DMS 273 treated with DMSO at 0.1 percent for 48 hours (cell line): ENCODE results near the gene CSF1.
"Not testable (repeated sequence)": the region's sequence is repeated elsewhere in the genome, so short reads cannot be mapped to it uniquely, and the experiment has no call there.

Experiments
- DNase-seq: peaks from one replicate; lab custom pipeline; 2025; lab: John Stamatoyannopoulos, UW

CSF1 gene, protein sequence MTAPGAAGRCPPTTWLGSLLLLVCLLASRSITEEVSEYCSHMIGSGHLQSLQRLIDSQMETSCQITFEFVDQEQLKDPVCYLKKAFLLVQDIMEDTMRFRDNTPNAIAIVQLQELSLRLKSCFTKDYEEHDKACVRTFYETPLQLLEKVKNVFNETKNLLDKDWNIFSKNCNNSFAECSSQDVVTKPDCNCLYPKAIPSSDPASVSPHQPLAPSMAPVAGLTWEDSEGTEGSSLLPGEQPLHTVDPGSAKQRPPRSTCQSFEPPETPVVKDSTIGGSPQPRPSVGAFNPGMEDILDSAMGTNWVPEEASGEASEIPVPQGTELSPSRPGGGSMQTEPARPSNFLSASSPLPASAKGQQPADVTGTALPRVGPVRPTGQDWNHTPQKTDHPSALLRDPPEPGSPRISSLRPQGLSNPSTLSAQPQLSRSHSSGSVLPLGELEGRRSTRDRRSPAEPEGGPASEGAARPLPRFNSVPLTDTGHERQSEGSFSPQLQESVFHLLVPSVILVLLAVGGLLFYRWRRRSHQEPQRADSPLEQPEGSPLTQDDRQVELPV

DNA sequence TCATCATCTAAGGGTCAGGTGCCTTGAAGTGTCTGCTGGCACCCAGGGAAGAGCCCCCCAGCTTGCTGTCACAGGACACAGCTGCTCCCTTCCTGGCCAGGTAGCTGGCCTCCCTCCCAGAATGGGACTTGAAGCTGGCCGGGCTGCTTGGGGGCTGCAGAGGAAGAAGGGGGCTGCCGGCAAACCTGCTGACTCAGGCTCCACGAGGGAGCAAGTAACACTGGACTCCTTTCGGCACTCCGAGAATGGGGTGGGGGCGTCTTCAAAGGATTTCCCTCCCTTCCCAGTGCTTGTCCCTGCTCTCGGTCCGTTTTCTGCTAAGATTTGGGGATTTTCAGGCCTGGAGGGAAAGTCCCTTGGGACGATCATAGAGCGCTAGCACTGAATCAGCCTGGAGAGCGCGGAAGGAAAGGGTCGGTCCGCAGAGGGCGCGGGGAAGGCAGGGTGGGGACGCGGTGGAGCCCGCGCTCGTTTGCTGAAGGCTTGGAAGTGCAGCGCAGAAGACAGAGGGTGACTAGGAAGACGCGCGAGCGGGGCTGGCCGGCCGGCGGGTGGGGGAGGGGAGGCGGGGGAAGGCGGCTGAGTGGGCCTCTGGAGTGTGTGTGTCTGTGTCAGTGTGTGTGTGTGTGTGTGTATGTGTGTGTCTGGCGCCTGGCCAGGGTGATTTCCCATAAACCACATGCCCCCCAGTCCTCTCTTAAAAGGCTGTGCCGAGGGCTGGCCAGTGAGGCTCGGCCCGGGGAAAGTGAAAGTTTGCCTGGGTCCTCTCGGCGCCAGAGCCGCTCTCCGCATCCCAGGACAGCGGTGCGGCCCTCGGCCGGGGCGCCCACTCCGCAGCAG lies at the start of gene CSF1:
TSS of gene CSF1 (plus strand) at position 727 of the 840 bp plus-strand sequence. CDS start 175 bp downstream, outside the sequence.
- DNase-seq: no peak

DNA sequence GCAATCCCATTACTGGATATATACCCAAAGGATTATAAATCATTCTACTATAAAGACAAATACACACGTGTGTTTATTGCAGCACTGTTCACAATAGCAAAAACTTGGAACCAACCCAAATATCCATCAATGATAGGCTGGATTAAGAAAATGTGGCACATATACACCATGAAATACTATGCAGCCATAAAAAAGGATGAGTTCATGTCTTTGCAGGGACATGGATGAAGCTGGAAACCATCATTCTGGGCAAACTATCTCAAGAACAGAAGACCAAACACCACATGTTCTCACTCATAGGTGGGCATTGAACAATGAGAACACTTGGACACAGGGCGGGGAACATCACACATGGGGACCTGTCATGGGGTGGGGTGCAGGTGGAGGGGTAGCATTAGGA lies 49.0 kb upstream of the CSF1 start:
- DNase-seq: not testable (repeated sequence)

DNA sequence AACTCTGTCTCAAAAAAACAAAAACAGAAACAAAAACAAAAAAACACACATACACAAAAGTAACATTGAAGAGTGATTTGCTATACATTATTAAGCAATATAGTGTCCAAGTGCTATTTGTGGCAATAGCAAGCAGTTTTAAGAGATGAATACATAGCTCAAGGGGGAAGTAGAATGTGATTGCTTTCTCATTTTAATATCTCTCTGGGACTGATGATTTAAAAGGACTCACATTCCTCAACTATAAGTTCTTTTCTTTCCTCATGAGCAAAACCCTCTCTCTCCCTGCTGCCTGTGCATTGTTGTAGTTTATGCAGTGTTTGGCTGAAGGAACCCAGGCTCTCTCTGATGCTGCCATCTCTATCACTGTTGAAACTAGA lies 47.0 kb upstream of the CSF1 start:
- no peak for DNase-seq

DNA sequence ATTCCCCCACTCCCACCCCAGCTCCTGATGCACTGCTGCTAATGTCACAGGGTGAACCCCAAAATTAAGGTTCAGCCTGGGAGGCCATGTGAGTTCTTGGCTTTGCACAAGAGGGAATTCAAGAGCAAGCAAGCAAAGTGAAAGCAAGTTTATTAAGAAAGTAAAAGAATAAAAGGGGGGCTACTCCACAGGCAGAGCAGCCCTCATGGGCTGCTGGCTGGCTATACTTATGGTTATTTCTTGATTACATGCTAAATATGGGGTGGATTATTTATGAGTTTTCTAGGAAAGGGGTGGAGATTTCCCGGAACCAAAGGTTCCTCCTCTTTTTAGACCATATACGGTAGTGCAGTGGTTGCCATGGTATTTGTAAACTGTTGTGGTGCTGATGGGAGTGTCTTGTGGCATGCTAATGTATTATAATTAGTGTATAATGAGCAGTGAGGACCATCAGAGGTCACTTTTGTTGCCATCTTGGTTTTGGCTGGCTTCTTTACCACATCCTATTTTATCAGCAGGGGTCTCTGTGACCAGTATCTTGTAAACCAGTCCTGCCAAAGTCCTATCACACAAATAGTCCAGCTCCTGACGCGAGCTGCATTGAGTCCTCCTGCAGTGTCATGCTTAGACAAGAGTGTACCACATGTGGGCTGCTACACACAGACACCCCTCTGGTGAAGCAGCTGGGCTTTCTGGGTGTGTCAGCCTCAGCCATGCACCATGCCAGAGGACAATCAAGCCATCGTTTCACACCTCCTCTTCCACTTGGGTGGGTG lies 46.4 kb upstream of the CSF1 start:
- no peak for DNase-seq

DNA sequence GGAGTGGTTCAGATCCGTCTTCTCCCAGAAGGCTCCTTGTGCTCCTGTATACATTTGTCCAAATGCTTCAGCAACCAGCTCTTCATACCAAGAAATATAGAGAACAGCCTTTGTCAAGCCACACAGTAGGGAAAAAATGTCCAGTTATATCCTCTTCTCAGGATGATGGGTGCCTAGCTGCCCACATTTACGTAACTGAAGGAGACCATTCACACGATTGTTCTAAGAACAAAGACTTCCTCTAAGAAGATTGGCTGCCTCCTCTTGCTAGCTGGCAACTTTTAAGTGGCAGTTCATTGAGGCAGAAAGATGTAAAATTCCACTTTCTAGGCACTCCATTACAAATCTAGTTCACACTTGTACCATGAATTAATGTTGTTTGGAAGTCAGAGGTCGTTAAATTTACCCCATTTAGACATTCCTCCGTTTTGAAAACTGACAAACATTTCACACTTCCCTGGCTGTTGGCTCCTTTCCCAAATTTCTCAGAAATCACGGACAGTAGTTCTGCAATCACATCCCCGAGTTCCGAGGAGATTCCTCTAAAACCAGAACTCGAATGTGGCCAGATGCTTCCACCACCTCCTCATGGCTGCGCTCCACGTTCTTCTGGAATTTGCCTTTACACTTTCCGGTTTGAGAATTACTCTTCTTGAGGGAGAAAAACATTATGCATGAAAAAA lies 45.6 kb upstream of the CSF1 start:
- no peak for DNase-seq

DNA sequence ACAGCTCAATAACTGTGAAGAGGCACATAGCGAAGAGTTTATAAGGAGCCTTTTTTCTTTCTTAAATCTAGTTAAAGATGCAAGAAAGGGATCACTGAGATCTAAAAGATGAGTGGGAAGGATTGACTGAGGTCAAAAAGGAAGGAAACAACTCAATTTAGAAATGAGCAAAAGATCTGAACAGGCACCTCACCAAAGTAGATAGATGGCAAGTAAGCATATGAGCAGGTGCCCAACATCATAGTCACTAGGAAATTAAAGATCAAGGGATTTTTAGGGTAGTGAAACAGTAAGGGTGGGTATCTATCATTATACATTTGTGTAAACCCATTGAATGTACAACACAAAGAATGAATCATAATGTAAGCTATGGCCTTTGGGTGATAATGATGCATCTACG lies 44.6 kb upstream of the CSF1 start:
- no peak for DNase-seq

DNA sequence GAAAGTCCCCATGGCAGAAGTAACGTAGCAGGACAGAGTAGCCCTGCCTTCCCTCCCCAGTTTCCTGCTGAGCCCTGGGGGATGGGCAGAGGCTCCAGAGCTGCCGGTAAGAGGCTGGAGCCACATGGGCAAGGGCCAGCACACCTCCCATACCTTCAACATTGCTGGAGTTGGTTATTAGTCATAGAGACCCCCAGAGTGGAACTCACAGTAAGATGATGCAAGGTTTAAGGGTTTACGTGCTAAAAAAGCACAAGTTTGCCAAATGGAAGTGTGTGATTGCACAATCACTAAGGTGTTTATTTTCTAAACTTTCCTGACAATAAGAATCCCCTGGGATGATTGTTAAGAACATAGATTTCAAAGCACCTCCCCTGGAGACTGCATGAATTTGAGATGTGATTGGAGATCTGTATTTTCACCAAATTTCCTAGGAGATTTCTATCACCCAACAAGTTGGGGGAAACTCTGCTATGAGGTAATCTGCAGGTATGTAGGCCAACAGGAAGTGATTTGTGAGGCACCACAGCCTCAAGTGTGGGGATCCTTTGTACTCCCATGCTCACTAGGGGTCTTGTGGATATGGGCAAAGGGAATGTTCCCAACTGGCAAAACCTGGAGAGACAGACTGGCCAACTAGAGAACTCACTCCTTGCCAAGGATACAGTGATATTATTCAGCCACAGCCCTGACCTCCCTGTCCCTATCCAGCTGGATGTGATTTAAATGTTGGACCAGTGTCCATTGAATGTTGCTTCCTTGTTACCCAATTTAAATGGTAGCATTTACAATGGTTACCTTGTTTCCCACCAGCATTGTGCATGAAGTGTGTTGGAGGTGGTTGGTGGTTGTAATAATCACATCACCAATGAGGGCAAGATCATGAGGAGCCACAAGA lies 37.1 kb upstream of the CSF1 start:
- no peak for DNase-seq

DNA sequence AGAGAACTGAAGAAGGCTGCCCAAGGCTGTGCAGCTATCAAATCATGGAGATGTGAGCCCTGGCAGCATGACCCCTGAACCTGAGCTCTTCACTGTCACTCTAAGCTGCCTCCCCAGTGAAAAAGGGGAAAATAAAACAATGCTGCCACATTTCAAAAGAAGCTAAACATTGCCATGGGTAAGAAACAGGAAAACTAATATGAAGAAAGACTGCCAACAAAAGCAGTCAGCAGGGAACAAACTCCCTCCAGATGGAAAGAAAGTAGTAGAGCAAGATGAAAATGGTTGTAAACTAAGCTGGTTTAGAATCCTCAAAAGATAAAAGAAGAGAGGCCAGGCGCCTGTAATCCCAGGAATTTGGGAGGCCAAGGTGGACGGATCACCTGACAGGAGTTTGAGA lies 36.2 kb upstream of the CSF1 start:
- DNase-seq: no peak

DNA sequence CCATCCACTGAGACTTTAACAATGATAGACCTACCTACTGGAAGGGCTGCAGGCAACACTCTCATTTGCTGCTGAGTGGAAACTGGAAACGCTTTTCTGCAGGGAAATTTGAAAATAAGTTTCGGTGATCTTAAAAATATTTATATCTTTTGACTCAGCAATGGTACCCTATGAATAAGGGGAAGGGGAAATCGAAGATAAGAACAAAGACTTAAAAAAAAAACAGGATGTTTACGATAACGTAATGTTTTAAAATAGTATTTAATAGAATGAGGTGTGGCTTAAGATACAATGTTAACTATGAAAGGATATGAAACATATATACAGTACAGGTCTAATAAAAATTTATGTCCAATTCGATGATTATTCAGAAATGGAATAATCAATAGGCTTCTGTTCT lies 34.8 kb upstream of the CSF1 start:
- no peak for DNase-seq

DNA sequence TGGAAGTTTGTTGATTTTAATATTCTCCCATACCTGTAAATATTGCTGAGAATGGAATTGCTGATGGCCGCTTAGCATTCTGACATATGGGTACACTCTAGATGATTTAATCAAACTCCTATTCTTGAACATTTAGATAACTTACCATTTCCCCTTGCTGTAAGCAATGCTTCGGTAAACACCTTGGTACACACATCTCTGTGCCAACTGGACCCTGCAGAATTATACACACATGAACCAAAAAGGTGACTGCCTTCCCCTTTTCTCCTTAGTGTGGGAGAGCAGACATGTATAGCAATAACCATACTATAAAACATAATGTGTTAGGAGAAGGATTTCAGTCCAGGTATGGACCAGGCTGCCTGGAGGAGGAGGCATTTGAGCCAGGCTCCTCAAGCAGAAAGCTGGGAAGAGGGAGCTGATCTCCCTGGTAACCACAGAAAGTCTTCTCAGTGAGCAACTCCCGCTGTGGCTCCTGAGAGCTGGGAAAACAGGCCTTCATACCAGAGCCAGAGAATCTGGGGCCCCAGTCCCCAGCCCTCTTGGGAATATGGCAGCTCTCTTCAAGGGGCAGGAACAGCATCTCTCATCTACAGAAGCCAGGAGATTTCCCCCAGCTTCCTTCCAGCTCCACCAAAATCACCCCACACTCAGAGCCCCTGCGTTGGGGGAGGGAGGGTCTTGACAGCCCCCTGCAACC lies 33.9 kb upstream of the CSF1 start:
- DNase-seq: no peak

DNA sequence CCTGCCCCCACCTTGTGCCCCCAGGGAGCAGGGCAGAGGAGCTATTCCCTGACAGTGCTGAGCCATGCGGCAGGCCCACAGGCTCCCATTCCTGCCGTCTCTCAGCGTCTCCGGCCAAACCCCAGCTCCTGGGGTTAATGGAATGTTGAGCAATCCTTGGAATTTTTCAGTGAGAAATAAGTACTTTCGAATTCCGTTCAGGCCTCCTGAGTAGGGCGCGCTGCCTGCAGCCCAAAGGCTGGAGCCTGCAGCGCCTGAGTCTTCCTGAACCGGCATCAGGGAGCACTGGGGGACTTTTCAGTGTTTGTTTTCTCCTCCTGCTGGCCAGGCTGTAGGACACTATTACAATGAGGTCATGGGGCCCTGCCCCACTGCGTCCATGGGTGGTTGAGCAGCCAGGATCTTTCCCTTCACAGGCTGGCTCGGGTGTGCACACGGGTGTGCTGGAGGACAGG lies 33.3 kb upstream of the CSF1 start:
- DNase-seq: no peak

DNA sequence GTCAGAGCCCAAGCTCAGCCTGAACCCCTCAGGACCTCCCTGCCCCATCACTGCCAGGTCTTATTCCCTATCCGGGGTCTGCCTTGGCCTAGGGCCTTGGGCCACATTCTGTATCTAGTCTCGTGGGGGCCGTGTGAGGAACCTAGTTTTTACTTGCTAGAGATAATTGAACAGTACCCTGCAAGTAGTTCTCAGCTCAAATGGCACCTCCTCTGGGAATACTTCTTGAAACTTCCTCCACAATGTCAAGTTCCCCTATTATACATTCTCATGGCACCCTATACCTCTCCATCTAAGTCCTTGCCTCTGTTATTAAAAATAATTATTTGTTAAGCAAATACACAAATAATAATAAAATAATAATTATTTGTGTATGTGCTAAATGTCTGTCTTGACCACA lies 32.9 kb upstream of the CSF1 start:
- no peak for DNase-seq

DNA sequence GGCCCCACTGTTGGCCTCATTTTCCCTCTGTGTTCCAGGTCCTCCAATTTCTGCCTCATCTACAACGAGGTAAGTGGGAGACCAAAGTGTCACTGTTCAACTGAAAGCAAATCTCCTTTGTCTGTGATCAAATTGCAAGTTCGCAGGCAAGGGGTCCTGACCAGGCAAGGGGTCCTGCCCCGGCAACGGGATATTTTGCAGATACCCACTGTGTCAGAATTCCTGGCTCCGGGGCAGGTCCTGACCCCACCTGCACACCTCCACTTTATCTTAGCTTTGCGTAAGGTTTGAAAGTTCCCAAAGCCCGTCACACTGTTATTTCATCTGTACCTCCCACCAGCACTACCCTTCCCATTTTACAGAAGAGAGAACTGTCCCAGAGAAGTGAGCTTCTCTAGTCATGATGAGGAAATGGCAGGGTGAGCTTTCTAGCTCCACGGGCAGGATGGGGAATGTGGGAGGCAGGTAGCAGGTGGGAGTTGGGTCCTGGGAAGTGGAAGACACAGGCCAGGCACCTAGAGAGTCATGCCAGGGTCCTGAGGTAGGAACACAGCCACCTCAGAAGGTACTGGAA lies 32.0 kb upstream of the CSF1 start:
- DNase-seq: no peak

DNA sequence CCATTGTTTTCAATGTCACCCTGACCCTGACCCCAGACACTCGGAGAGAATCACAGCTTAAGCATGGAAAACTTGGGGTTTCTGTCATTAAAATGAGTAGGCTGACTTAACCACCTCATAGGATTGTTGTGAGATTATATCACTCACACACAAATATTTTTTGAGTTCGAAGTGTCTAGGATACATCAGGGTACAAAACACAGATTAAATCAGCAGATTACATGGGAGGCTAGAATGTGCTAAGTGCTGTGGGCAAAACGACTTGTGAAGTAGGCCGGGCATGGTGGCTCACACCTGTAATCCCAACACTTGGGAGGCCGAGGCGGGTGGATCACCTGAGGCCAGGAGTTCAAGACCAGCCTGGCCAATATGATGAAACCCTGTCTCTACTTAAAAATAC lies 31.3 kb upstream of the CSF1 start:
- DNase-seq: not testable (repeated sequence)

DNA sequence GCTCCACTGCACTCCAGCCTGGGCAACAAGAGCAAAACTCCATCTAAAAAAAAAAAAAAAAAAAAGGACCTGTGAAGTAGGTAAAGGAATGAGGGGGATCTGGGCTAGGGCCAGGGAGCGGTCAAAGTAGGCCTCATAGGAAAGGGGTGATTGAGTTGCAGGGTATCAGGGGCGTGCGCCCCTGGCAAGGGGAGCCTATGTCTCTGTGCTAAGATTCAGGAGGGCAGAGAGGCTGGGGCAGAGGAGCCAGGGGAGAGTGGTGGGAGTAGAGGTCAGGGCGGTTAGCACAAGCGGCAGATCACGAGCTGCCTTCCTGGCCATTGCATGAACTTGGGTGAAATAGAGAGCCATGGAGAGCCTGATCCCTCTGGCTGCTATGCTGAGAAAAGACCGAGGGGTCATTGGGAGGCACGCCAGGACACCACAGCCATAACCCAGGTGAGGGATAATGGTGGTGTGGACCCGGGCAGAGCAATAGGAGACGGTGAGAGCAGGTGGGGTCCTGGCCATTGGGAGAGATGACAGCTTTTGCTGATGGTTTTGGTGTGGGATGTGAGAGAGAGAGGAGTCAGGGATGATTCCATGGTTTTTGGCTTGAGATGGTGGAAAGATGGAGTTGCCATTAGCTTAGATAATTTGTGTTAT lies 30.6 kb upstream of the CSF1 start:
- DNase-seq: no peak

DNA sequence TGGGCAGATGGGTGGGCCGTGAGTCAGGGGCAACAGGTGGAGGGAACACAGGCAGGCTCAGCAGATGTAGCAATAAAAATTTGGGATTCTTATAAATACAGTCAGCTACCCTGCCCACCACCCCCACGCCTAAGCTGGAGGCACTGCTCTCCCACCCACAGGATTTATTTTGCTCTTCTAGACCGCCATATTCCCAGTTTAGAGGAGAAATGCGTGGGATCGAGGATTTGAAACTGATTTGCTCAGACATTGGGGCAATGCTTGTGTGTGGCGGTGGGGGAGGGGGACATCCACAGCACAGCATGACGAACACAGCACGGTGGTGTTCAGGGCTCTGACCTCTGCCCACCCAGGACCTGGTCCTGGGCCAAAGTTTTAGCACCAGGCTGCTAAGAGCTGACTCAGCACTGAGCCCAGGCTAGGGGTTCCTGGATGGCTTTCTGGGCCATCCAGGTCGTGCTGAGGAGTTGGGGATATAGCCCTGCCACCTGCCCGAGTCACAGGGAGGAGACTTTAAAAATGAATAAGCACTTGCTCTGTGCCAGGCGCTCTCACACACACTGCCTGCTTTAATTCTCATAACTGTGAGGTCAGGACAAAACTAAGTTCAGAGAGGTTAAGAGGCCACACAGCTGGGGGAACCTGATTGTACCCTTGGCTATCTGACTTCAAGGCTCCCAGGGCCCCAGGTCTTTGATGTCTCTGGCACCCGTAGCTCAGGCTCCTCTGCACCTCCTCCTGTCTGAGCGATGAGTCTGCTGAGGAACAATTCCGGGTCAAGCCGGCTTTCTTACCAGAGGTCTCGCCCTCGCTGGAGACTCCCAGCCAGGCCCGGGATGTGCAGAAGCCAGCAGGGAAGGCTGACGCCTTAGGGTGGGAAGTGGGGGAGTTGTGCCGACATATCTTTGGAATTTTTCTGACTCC lies 29.4 kb upstream of the CSF1 start:
- DNase-seq: no peak

DNA sequence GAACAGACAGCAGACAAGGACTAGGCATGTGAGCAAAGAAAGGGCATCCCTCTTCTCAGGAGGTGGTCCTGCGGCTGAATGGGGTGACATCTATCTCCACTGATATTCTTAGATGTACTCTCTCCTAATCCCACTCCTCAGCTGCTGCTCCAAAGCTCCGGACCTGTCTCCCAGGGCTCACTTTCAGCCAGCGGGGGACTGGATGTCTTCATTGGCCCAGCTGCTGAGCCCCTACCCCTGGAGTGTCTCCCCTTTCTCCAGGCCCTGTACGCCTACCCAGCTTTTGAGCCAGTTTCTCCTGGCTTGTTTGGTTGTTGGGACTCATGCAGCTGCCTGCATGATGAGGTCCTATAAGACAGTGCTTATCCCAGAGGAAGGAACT lies 28.8 kb upstream of the CSF1 start:
- no peak for DNase-seq
